ENCODE measurements around the gene ARID1B. TPM values are rescaled to one million over a fixed set of nuclear protein-coding genes. Genes with fewer than 3 reads are reported as not detected.

Gene ARID1B
- total and polyA plus RNA-seq, 9 of the 15 experiments (the other 6 are each of a cell fraction or from before 2014, with no cell fraction given), result 12.5 to 50.5 (median 25.8) TPM

DNA sequence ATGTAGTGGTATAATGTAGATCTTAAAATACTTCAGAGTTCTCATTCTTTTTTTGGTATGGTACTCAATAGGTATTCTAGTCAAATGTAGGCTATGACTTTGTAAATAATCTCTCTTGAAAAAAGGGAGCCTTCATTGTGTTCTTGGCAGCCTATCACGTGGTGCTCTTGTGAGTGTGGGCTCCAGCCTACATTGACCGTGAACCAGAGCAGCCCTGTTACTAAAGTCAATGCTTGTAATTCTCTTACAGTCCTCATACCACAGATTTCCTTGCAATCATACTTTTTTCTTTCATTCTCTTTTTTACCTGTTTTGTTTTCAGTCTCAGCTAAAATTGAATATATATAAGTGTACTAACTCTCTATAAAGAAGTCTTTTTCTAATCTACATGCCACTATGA, 31.1 kb downstream of the ARID1B start:
- no peak overlapping the region for H3K9ac ChIP-seq (ENCODE audit: insufficient read depth in 1 of 2, low read depth in 2 of 2, low read length in 2 of 2)
- peaks cover 0 to 23% of the 10 kb centered on the region in 2 experiments; a peak in 4 of 5 replicates for H3K4me1 ChIP-seq (replicated peaks in 1 of 2; ENCODE audit: control insufficient read depth in 2 of 2, insufficient read depth in 2 of 2, low read length in 2 of 2)
- ATAC-seq (peak; percentile 76), FAIRE-seq (no peak), DNase-seq (ENCODE audit: extremely low read depth in 1 of 4, low spot score in 3 of 4) (peak in 1 of 4 experiments; percentile 53)
- H3K36me3 ChIP-seq (ENCODE audit: control insufficient read depth, insufficient read depth, low read length), result no peaks in the 10 kb centered on the region
- no peak overlapping the region for H3K27ac ChIP-seq (ENCODE audit: extremely low read depth, low read depth, low read length)
- no peak overlapping the region for H2AFZ ChIP-seq (ENCODE audit: low read depth, low read length)
- H4K20me1 ChIP-seq (replicated peaks; ENCODE audit: control insufficient read depth, insufficient read depth, low read length), result 0 out of 2 replicates have a peak, but pooled peaks cover 3% of the 10 kb centered on the region
- no peak overlapping the region for H3K4me3 ChIP-seq
- no peaks in the 10 kb centered on the region for H3K9me3 ChIP-seq (replicated peaks; ENCODE audit: control insufficient read depth, insufficient read depth, low read depth, low read length)
- no peaks in the 10 kb centered on the region for H3K27me3 ChIP-seq (ENCODE audit: control insufficient read depth in 2 of 2, insufficient read depth in 2 of 2, low read length in 2 of 2)
- BruUV-seq (replicated peaks), result no TSS peak
- POLR2A ChIA-PET, result interaction anchor here (0.7 to 1.8 kb wide), 4 partner anchors 10 to 44 kb away, joined by 3 to 5 read pairs (median 4); no protein-coding TSS in a partner anchor
- H3K4me2 ChIP-seq (ENCODE audit: insufficient read depth, low read length), result no peak overlapping the region
- intact Hi-C loops (cut with micrococcal nuclease), result no loop called here
- peaks cover 95% of the 10 kb centered on the region for H3K79me2 ChIP-seq (ENCODE audit: control insufficient read depth, insufficient read depth, low read length)
- in situ Hi-C loops (cut with MboI), result no loop called here
- CTCF ChIA-PET (ENCODE audit: low intra/inter-chr PET ratio), result no interaction called here
- WGBS (ENCODE audit: insufficient coverage, low coverage, missing lambda C conversion rate), result 31% methylated on average over 2 of the region's 2 CpGs
- no peaks in the 10 kb centered on the region for H3K9me1 ChIP-seq (ENCODE audit: control insufficient read depth, insufficient read depth, low read length)
- TF ChIP-seq EGR1 (conservative IDR thresholded peaks at IDR 0.05) (no peak), ERF (CRISPR knock-in tag; IDR thresholded peaks at IDR 0.05) (no peak), NUFIP1 (IDR thresholded peaks at IDR 0.05; ENCODE audit: partially characterized antibody) (no peak), HDAC6 (IDR thresholded peaks at IDR 0.05; ENCODE audit: low read depth, low read length) (no peak), PHF8 (IDR thresholded peaks at IDR 0.05; ENCODE audit: borderline replicate concordance, low read length) (no peak), RAD51 (IDR thresholded peaks at IDR 0.05; ENCODE audit: borderline replicate concordance, low read depth) (peak; percentile 79)
- TF ChIP-seq, protein P1, sequence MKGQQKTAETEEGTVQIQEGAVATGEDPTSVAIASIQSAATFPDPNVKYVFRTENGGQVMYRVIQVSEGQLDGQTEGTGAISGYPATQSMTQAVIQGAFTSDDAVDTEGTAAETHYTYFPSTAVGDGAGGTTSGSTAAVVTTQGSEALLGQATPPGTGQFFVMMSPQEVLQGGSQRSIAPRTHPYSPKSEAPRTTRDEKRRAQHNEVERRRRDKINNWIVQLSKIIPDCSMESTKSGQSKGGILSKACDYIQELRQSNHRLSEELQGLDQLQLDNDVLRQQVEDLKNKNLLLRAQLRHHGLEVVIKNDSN (CRISPR knock-in tag; IDR thresholded peaks at IDR 0.05), result peak; percentile 43; the same call in 1 of the 2 replicates
- TF ChIP-seq, protein P2, sequence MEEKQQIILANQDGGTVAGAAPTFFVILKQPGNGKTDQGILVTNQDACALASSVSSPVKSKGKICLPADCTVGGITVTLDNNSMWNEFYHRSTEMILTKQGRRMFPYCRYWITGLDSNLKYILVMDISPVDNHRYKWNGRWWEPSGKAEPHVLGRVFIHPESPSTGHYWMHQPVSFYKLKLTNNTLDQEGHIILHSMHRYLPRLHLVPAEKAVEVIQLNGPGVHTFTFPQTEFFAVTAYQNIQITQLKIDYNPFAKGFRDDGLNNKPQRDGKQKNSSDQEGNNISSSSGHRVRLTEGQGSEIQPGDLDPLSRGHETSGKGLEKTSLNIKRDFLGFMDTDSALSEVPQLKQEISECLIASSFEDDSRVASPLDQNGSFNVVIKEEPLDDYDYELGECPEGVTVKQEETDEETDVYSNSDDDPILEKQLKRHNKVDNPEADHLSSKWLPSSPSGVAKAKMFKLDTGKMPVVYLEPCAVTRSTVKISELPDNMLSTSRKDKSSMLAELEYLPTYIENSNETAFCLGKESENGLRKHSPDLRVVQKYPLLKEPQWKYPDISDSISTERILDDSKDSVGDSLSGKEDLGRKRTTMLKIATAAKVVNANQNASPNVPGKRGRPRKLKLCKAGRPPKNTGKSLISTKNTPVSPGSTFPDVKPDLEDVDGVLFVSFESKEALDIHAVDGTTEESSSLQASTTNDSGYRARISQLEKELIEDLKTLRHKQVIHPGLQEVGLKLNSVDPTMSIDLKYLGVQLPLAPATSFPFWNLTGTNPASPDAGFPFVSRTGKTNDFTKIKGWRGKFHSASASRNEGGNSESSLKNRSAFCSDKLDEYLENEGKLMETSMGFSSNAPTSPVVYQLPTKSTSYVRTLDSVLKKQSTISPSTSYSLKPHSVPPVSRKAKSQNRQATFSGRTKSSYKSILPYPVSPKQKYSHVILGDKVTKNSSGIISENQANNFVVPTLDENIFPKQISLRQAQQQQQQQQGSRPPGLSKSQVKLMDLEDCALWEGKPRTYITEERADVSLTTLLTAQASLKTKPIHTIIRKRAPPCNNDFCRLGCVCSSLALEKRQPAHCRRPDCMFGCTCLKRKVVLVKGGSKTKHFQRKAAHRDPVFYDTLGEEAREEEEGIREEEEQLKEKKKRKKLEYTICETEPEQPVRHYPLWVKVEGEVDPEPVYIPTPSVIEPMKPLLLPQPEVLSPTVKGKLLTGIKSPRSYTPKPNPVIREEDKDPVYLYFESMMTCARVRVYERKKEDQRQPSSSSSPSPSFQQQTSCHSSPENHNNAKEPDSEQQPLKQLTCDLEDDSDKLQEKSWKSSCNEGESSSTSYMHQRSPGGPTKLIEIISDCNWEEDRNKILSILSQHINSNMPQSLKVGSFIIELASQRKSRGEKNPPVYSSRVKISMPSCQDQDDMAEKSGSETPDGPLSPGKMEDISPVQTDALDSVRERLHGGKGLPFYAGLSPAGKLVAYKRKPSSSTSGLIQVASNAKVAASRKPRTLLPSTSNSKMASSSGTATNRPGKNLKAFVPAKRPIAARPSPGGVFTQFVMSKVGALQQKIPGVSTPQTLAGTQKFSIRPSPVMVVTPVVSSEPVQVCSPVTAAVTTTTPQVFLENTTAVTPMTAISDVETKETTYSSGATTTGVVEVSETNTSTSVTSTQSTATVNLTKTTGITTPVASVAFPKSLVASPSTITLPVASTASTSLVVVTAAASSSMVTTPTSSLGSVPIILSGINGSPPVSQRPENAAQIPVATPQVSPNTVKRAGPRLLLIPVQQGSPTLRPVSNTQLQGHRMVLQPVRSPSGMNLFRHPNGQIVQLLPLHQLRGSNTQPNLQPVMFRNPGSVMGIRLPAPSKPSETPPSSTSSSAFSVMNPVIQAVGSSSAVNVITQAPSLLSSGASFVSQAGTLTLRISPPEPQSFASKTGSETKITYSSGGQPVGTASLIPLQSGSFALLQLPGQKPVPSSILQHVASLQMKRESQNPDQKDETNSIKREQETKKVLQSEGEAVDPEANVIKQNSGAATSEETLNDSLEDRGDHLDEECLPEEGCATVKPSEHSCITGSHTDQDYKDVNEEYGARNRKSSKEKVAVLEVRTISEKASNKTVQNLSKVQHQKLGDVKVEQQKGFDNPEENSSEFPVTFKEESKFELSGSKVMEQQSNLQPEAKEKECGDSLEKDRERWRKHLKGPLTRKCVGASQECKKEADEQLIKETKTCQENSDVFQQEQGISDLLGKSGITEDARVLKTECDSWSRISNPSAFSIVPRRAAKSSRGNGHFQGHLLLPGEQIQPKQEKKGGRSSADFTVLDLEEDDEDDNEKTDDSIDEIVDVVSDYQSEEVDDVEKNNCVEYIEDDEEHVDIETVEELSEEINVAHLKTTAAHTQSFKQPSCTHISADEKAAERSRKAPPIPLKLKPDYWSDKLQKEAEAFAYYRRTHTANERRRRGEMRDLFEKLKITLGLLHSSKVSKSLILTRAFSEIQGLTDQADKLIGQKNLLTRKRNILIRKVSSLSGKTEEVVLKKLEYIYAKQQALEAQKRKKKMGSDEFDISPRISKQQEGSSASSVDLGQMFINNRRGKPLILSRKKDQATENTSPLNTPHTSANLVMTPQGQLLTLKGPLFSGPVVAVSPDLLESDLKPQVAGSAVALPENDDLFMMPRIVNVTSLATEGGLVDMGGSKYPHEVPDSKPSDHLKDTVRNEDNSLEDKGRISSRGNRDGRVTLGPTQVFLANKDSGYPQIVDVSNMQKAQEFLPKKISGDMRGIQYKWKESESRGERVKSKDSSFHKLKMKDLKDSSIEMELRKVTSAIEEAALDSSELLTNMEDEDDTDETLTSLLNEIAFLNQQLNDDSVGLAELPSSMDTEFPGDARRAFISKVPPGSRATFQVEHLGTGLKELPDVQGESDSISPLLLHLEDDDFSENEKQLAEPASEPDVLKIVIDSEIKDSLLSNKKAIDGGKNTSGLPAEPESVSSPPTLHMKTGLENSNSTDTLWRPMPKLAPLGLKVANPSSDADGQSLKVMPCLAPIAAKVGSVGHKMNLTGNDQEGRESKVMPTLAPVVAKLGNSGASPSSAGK (IDR thresholded peaks at IDR 0.05), result 0 out of 2 replicates have a peak, but pooled peaks have one; percentile 14
- TF ChIP-seq, protein P3, sequence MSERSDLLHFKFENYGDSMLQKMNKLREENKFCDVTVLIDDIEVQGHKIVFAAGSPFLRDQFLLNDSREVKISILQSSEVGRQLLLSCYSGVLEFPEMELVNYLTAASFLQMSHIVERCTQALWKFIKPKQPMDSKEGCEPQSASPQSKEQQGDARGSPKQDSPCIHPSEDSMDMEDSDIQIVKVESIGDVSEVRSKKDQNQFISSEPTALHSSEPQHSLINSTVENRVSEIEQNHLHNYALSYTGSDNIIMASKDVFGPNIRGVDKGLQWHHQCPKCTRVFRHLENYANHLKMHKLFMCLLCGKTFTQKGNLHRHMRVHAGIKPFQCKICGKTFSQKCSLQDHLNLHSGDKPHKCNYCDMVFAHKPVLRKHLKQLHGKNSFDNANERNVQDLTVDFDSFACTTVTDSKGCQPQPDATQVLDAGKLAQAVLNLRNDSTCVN (CRISPR knock-in tag; IDR thresholded peaks at IDR 0.05), result no peak
